ENCODE results near the gene SLC25A12.

DNA sequence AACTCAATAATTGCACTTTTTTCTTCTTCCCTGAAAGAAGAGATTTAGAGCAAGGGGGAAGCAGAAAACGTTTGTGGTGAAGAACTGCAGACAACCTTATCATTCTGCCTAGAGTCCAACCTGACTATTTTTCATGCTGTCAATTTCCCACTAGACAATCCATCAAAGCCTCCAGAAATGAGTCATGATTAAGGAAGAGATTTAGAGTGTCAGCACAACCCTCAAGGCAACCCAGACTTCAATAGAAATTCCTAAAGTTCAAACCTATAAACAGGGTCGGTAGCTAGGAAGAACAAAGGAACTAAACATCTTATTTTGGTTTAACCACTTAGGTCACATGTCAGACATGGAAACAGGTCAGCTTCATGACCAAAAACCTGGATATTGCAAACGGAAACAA lies 86.9 kb downstream of the SLC25A12 start:
- TF ChIP-seq MAFK (IDR thresholded peaks at IDR 0.05; ENCODE audit: partially characterized antibody) = no peak
- no peak for TF ChIP-seq POLR2A (IDR thresholded peaks at IDR 0.05; ENCODE audit: low read length)
